HUDEP-2 (cell line): ENCODE data around the gene LPCAT1.
"Not testable (repeated sequence)": the region's sequence is repeated elsewhere in the genome, so short reads cannot be mapped to it uniquely, and the experiment has no call there.

Source experiments
- DNase-seq, 76 experiments: peaks; one replicate each; lab custom pipeline; 2025; ENCODE audit not compliant: unreplicated experiment in 76 of 76; lab: John Stamatoyannopoulos, UW

LPCAT1 gene

GRCh38 chr5:1523480-1523792 lies 324 bp downstream of the LPCAT1 start:
- no peak for DNase-seq

- DNase-seq, result no peak
Measured at GRCh38 chr5:1522601-1523479, 920 bp downstream of the LPCAT1 start.

- DNase-seq, result no peak
Measured at GRCh38 chr5:1521671-1522600, 1.8 kb downstream of the LPCAT1 start.

GRCh38 chr5:1520791-1521453 lies 2.8 kb downstream of the LPCAT1 start:
- DNase-seq, result no peak

GRCh38 chr5:1519631-1520210 lies 4.0 kb downstream of the LPCAT1 start:
- no peak for DNase-seq

- DNase-seq, result no peak
Measured at GRCh38 chr5:1517838-1518237, 5.9 kb downstream of the LPCAT1 start.

GRCh38 chr5:1516615-1517601 lies 6.9 kb downstream of the LPCAT1 start:
- no peak for DNase-seq

GRCh38 chr5:1515921-1516571 lies 7.7 kb downstream of the LPCAT1 start:
- DNase-seq, result no peak

- DNase-seq, result no peak
Measured at GRCh38 chr5:1515311-1515920, 8.3 kb downstream of the LPCAT1 start.

GRCh38 chr5:1514819-1515310 lies 8.9 kb downstream of the LPCAT1 start:
- DNase-seq, result not testable (repeated sequence)

GRCh38 chr5:1514027-1514818 lies 9.5 kb downstream of the LPCAT1 start:
- no peak for DNase-seq

GRCh38 chr5:1513326-1514026 lies 10.3 kb downstream of the LPCAT1 start:
- no peak for DNase-seq

- DNase-seq, result no peak
Measured at GRCh38 chr5:1512541-1513291, 11.0 kb downstream of the LPCAT1 start.

GRCh38 chr5:1511651-1512540 lies 11.9 kb downstream of the LPCAT1 start:
- DNase-seq, result peak in 4 of 76 experiments; percentile 1 to 21 (median 12)

- DNase-seq, result no peak
Measured at GRCh38 chr5:1511048-1511447, 12.7 kb downstream of the LPCAT1 start.
